Posterior cingulate gyrus (tissue), 11 donors: ENCODE results near the gene CEP78.
"Not testable (repeated sequence)": the region's sequence is repeated elsewhere in the genome, so short reads cannot be mapped to it uniquely, and the experiment has no call there.

Source experiments
- DNase-seq, 10 donors: peaks; one replicate each; pipeline versions ENCODE4 v3.0.0 to v3.0.0-alpha.2; 2020 to 2021; ENCODE audit warnings: mixed read lengths in 3 of 10
- intact Hi-C: fragments of 100-400 bp; cut with DNase I; formaldehyde crosslinking; loops from one replicate; pipeline ENCODE4 v1.15.1; 2023

Gene CEP78

DNA sequence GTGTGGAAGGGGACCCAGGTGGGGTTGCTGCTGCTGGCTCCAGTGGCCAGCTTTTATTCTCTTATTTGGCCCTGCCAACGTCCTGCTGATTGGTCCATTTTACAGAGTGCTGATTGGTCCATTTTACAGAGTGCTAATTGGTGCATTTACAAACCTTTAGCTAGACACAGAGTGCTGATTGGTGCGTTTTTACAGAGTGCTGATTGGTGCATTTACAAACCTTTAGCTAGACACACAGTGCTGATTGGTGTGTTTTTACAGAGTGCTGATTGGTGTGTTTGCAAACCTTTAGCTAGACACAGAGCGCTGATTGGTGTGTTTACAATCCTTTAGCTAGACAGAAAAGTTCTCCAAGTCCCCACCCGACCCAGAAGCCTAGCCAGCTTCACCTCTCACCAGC is 48.3 kb downstream of the CEP78 start:
- intact Hi-C loops, result not testable (repeated sequence)

DNA sequence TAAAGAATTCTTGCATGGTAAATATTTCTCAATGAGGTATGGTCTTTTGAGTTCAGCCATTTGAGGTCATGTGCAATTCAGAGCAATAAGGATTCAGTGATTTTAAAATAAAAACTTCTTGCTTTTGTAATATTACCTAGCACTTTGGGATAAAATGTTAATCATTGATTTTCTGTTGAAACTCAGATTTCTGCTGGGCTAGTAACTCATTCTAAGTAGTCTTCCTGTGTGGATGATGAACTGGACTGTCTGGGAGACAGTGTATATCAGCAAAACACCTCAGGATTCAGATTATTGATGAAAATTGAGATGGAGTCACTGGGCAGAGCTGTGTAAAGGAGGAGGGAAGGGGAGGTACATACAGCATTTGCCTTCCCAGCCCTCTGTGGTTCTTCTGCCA is 50.2 kb downstream of the CEP78 start:
- intact Hi-C loops, result no loop called here
- no peak for DNase-seq

More for the DNA sequence above, 48.3 kb downstream of the CEP78 start:
- not testable (repeated sequence) for DNase-seq

DNA sequence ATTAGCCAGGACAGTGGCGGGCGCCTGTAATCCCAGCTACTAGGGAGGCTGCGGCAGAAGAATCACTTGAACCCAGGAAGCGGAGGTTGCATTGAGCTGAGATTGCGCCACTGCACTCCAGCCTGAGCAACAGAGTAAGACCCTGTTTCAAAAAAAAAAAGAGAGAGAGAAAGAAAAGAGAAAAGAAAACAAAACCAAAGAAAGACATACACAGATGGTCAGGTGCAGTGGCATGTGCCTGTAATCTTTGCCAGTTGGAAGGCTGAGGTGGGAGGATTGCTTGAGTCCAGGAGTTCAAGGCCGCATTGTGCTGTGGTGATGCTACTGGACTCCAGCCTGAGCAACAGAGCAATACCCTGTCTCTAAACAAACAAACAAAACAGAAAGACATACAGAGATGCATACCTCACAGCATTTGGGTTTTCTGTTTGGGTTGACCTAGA is 51.1 kb downstream of the CEP78 start:
- DNase-seq, result no peak
- intact Hi-C loops, result no loop called here

DNA sequence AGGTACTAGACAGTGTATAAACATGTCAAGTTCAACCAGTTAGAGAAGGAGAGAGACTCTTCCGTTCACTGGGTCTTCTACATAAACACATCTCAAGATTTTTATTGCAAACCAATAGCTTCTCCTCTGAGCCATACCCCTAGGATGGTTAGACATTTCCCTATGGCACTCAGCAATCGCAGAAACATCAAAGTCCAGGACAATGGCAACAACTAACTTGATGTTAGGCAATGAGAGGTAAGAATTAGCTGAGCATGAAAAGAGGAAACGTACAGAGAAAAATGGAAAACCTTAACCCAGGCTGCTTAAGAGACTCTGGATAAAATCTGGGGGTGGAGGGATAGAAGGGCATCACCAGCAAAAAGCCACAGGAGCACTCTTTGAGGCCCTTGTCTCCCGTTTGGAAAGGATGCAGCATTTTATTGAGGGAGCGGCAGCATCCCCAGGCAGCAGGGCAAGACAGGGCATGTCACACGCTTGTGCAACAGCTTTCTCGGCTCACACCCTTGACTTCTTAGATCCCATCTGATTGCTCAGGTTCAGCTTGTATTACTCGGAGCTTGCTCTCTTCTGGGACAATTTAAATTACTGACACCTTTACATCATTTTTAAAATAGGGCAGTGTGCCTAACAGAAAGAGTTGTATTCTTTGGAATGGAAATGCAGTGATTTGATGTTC is 52.5 kb downstream of the CEP78 start:
- intact Hi-C loops, result no loop called here
- no peak for DNase-seq

DNA sequence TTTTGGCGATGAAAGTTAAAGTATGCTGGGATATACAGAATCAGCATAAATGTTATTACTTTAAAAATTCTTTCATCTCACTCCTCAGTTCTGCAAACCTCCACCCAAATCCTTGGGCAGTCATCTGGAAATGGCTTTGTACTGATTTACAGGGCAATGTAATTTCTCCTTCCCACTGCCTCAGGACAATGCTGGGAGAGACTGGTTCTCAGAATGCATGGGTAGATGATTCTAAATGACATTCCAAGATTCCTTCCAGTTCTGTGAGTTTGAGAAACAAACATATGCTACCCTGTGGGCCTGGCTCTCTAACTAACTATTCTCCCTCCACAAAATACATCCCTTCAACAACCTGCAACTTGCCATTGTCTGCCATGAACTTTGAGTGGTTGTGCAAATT is 53.6 kb downstream of the CEP78 start:
- intact Hi-C loops, result no loop called here
- DNase-seq, result no peak

DNA sequence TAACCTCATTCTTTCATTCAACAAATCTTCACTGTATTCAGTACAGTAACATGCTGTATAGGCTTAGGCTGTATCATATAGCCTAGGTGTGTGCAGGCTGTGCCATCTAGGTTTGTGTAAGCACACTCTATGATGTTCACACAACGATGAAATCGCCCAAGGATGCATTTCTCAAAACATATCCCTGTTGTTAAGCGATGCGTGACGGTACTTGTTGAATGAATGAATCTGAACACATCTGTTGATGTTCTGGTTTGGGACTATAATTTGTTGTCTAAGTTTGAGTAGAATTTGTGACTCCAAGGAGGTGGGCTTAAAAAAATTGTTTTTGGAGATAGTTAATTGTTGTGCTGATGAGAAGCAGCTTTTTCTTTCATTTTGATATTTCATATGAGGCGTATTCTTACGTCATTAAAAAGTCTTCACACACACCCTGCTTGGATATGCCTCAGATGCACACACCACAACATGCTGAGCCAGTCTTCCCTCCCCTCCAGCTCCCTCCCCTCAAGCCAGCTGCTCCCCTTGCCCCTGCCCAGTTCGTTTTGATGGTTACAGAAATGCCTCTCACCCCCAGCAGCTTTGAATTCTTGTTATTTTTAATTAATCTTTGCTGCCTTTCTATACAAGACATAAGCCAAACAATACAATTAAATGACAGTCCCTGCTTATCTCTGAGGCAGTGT is 55.5 kb downstream of the CEP78 start:
- no peak for DNase-seq
- intact Hi-C loops, result no loop called here

DNA sequence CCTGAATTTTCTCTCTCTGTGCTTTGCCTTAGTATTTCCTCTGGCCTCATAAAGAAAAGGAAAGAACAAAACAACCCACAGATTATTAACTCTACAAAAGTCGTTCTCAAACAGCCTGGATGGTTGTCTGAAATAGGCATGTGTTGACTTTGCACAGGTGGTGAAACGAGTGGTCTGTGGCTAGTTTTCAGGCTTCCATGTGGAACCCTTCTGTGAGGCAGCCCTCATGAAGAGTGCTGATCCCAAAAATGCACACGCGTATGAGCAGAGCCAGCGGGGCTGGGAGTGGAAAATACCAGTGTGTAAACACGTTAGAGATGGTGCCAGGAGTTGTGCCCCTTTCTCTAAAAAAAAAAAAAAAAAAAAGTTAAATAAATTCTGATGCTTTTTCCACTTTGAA is 56.2 kb downstream of the CEP78 start:
- intact Hi-C loops, result no loop called here
- no peak for DNase-seq

DNA sequence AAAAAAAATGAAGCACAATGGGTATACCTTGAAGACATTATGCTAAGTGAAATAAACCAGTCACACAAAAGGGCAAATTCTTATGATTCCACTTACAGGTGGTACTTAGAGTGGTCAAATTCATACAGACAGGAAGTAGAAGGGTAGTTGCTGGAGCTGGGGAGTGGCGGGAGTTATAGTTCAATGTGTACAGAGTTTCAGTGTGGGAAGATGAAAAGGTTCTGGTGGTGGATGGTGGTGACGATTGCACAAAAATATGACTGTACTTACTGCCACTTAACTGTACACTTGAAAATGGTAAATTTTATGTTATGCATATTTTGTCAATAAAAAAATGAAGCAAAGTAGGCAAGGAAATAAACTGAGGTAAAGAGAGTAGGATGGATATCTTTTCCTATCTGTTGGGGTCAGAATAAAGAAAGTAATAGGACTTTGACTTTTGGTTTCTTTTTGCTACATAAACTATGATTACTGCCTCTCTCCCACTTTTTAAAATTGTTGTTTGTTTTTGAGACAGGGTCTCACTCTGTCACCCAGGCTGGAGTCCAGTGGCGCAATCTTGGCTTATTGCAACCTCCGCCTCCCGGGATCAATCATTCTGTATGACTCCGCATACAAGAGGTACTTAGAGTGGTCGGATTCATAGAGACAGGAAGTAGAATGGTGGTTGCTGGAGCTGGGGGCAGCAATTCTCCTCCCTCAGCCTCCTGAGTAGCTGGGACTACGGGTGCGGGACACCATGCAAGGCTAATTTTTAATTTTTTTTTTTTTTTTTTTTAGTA is 57.0 kb downstream of the CEP78 start:
- intact Hi-C loops, result no loop called here
- DNase-seq, result no peak

DNA sequence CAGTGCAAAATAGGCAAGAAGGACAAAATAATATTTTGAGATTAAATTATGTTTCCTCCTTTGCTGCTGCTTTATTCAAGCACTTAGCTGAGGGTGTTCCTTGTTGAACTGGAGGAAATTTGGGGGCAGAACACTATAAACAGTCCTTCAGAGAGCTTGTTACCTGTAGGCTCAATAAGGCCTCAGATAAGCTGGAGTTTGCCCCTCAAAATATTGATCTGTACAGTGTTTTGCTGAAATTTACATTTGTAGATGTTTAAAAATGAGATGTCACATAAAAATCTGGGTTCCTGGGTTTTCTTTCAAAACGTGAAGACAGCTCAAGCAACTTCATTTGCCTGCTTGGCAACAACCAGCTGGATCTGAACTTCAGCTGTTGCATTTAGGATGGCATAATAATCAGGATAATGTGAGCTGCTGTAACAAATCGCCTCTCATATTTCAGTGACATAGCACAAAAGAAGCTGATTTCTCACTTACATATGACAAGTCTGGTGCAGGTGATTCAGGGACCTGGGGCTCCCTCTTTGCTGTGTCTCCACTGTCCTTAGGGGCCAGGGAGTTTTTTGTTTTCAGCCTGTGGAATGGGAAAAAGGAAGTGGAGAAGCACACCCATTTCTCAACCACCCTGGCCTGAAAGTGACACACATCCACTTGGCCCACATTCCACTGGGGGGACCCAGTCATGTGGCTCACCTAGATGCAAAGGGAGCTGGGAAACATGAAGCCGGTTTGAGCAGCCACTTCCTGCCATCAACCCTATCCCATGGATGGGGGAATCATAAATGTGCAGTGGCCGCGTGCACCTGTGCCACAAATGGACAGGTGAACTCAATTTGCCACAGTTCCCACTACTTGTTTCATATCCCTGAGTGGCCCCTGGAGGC is 58.7 kb downstream of the CEP78 start:
- intact Hi-C loops, result no loop called here
- DNase-seq, result no peak

DNA sequence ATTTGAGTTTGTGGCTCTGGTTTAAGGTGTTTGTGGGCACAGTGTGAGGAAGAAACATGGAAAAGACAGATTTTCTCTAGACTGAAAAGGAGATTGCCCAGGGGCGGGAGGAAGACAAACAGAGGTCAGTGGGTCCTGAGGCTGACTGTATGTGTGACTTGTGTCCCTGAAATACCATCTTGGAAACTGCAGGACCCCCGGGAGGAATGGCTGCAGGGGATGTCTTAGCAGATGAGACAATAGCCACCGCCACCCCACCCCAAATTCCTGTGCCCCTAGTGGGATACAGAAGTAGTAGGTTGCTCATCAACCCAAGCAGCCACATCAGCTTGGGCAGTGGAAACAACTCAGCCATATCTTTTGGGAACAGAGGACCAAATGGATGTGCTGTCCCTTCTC is 59.3 kb downstream of the CEP78 start:
- DNase-seq, result no peak
- intact Hi-C loops, result no loop called here

DNA sequence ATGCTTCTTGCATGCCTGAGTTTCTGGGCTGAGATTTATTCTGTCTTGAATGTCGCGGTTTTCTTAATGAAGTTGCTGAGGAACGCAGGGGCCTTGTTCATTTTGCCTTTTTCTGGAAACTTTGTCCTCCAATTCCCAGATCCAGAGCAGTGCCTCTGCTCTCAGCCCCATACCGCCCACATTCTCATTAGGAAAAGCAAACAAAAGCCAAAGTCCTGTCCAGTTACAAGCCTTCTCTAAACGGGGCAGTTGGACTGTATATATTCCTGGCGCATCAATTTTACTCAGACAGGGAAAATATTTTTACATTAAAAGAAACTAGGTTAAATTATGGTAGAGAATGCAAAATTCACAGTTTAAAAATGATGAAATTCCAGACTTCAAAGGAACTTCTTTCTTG is 59.9 kb downstream of the CEP78 start:
- intact Hi-C loops, result no loop called here
- DNase-seq, result no peak

DNA sequence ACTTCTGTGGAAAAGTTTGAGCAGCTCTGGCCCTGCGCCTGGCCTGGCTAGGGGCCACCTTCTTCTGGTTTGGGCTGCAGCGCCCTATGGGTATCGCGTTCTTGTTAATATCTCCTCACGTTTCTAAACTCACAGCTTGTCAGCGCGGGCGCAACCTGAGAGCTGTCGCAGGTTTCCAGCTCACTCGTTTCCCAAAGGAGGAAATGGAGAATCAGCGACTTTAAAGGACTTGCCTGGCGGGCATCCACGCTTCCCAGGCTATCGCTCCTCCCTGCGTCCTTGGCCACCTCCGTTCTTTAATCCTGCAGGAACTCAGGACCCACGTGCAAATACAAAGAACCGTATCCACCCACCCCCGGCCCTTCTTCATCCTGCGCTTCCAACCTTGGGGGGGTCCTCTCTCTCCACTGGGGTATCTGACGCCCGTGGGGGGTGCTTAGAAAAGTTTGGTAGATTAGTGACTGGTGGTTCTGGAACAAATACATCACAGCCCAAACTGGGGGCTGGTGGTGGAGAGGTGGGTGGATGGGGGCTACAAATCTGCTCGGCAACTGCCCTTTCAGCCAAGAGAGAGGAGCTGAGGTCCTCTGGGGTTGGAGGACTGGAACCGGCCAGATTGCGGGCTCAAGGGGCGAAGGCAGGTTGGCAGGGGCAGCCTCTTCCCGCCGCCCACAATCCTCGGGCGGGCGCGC is 60.5 kb downstream of the CEP78 start:
- intact Hi-C loops, result no loop called here
- peak; percentile 27 to 93 (median 42) for DNase-seq

DNA sequence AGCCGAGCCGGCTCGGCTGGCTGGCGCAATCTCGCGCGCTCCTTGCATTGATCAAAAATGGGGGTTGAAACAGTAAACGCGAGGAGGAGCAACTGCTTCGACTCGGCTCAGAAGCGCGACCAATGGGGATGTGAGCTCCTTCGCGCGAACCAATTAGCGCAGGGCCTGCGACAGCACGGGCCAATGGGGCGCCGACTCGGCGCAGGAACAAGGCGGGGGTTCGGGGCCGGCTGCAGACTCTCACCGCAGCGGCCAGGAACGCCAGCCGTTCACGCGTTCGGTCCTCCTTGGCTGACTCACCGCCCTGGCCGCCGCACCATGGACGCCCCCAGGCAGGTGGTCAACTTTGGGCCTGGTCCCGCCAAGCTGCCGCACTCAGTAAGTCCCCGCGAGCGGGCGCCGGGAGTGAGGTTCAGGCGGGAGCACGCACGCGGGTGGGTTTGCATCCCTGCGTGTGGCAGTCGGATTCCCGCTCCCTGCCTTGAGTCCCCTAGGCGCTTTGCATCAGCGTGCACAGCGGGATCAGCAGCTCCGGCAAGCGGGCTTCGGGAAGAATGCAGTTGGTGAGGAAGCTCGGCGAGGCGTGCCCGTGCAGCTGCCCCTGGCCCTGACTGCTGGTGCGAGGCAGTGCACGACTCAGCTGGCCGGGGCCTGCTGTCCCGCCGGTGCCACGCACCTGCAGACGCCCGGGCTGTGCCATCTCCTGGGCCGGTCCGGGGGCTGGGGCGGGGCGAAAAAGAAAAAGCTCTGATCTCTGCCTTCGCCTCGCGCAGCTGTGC is 61.2 kb downstream of the CEP78 start, which contains the start of gene PSAT1:
Gene PSAT1 (plus strand): TSS at position 233 of the 779 bp plus-strand sequence. CDS start 86 bp downstream, at position 319.
- intact Hi-C loops, result no loop called here
- peak; percentile 86 to 99 (median 92) for DNase-seq

DNA sequence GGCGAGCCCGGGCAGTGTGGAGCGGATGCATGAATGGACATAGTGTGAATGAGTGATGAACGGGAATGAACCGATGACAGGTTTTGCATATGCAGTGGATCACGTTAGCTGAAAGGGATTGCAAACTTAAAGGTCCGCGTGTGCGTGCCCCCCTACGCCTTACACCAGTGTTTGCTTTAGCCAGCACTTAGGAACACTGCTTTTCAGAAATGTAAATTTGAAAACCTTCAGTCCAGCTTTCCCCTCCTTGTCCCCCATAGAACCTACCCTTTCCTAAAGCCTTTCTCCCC is 61.7 kb downstream of the CEP78 start:
- intact Hi-C loops, result no loop called here
- DNase-seq, result no peak

DNA sequence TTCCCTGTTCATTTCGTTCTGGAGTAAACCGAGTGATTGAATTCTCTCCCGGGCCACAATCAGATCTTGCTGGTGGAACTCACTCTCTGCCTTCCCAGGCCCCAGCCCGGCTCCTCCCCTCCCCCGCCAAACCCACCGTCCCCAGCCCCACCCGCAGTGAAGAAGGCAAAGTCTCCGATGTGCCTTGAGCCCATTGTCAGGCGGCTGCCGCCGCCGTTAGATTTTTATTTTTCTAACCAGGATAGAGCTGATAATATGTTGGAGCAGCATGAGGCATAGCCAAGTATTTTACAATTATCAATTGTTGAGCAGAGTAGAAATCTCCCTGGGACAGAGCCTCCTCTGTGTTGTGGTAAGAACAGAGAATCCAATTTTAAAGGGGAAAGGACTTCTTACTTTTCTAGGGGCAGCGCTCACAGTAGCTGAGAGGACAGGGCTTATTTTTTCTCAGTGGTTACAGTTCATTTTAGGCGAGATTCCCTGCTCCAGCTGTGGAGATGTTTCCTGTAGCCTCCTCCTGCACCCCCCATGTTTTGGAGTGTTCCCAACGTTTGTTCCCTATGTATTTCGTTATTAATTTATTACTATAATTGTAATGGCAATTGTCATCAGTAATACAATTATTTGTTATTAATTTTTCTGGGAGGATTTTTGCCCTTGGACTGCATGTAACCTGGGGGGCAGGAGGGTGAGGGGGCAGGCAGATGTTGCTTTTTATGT is 62.3 kb downstream of the CEP78 start:
- peak in 3 of 10 donors; percentile 29 to 55 (median 48) for DNase-seq
- intact Hi-C loops, result no loop called here

DNA sequence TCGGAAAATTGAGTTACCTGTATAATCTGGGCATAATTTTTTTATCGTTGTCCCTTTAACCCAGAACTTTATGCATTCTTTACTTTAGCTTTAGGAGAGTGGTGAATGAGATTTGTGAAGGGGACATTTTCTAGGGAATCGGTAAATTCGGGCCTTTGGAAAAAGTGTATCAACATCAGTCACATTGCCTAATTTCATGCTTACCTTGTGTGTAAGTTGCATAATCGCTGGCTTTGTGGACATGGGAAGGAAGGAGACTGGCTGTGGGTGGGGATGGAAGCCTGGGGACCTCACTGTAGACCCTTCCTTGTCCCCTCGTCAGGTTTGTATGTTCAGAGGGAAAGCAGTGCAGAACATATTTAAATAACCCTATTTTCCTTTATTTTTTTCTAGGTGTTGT is 64.3 kb downstream of the CEP78 start:
- DNase-seq, result no peak
- intact Hi-C loops, result loop anchor here (10.0 kb wide), 1 partner anchor 65 kb away; no protein-coding TSS in a partner anchor

DNA sequence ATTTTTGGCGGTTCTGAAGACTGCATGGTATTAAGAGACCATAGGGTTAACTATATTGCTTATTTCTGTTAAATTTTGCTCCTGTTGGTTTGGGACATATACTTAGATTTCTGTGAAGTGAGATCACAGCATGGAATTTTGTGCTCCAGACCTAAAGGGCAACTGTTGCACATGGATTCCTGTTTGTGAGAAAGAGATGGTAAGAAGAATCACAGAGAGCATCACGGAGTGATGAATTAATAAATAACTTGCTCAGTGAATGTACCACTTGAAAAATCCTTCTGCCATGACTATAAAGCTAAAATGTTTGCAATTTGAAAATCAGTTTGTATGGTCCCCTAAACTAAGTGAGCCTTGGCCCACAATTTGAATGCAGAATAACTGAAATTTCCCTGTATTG is 65.6 kb downstream of the CEP78 start:
- intact Hi-C loops, result loop anchor here (10.0 kb wide), 1 partner anchor 63 kb away; no protein-coding TSS in a partner anchor
- DNase-seq, result no peak

DNA sequence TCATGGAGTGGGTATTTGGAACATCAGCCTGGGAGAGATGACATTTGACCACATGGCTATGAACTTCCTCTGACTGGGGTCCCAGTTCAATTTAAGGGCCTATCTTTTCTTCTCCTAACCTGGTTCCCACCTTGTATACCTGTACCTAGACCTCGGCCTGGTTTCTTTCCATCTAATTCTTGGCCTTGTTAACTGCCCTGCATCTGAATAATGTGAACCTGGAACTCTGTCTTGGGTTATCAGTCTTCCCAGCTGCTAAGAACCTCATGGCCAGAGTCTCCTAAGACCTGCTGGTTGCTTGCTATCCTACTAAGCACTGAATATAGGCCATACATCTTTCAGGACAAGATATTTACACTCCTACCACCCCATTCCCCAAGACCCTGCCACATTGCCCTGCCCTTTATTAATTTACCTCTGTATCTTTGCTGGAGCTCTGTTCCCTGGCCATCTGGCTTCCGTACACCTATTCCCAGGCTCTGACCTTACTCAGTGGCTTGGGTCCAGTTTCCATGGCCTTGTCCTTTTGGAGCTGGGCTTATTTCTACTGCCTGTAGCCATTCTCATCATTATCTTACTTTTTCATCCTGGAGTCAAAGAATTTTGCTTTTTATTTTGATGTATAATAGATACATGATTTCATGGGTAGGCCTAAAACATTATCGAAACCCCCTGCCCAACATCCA is 67.6 kb downstream of the CEP78 start:
- no peak for DNase-seq
- intact Hi-C loops, result loop anchor here (10.0 kb wide), 1 partner anchor 61 kb away; no protein-coding TSS in a partner anchor
